ENCODE data around the gene SEMA4D.

SEMA4D gene, protein sequence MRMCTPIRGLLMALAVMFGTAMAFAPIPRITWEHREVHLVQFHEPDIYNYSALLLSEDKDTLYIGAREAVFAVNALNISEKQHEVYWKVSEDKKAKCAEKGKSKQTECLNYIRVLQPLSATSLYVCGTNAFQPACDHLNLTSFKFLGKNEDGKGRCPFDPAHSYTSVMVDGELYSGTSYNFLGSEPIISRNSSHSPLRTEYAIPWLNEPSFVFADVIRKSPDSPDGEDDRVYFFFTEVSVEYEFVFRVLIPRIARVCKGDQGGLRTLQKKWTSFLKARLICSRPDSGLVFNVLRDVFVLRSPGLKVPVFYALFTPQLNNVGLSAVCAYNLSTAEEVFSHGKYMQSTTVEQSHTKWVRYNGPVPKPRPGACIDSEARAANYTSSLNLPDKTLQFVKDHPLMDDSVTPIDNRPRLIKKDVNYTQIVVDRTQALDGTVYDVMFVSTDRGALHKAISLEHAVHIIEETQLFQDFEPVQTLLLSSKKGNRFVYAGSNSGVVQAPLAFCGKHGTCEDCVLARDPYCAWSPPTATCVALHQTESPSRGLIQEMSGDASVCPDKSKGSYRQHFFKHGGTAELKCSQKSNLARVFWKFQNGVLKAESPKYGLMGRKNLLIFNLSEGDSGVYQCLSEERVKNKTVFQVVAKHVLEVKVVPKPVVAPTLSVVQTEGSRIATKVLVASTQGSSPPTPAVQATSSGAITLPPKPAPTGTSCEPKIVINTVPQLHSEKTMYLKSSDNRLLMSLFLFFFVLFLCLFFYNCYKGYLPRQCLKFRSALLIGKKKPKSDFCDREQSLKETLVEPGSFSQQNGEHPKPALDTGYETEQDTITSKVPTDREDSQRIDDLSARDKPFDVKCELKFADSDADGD

DNA sequence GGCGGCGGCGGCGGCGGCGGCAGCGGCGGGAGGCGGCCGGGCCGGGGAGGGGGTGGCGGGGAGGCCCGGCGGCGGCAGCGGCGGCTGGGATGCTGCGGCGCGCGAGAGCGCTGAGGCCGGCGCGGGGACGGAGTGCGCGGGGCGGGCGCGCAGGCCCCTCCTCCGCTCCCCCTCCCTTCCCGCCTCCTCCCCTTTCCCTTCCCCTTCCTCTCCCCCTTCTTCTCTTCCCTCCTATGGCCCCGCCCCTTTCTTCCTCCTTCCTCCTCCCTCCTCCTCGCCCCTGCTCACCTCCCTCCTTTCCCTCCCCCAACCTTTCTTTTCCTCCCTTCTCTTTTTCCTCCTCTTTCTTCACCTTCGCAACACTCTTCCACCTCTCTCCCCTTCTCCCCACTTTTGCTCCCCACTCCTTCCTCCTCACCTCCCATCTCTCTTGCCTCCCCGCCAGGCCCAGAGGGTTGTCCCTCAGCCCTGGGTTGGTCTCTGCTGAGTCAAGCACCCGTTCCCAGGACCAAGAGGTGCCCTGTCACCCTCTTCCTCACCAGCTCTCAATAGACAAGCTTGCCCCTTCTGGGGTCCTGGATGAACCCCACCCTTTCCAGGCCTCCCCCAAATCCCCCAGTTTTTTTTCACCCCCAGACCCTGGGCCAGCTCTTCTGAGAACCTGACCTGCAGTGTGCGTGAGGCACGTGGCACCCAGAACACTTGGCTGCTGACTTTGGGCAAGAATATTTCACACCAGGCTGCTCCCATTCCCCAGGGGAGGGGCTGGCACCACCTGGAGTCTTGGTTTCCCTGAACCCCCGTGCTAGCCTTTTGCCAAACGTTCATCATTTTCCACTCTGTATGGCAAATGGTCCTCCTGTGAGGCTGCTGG is at the start of gene SEMA4D:
Gene SEMA4D, minus strand, starts transcription at position 136 of the 874 bp plus-strand sequence. CDS start 92,657 bp downstream, outside the sequence.
- H3K27me3 Mint-ChIP-seq (ENCODE audit: low read depth), result no peaks in the 10 kb centered on the region
- H3K36me3 Mint-ChIP-seq (ENCODE audit: low read depth), result no peaks in the 10 kb centered on the region
- H3K4me1 Mint-ChIP-seq, result peaks cover 20% of the 10 kb centered on the region
- TF ChIP-seq, protein P1, sequence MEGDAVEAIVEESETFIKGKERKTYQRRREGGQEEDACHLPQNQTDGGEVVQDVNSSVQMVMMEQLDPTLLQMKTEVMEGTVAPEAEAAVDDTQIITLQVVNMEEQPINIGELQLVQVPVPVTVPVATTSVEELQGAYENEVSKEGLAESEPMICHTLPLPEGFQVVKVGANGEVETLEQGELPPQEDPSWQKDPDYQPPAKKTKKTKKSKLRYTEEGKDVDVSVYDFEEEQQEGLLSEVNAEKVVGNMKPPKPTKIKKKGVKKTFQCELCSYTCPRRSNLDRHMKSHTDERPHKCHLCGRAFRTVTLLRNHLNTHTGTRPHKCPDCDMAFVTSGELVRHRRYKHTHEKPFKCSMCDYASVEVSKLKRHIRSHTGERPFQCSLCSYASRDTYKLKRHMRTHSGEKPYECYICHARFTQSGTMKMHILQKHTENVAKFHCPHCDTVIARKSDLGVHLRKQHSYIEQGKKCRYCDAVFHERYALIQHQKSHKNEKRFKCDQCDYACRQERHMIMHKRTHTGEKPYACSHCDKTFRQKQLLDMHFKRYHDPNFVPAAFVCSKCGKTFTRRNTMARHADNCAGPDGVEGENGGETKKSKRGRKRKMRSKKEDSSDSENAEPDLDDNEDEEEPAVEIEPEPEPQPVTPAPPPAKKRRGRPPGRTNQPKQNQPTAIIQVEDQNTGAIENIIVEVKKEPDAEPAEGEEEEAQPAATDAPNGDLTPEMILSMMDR (IDR thresholded peaks at IDR 0.05; ENCODE audit: unreplicated experiment in 3 of 3), result no peak
- H3K4me3 Mint-ChIP-seq, result peak within 1 kb of the TSS; percentile 85 to 90 (median 89)
- peak within 1 kb of the TSS; percentile 73 to 90 (median 79) for H3K27ac Mint-ChIP-seq
- H3K9me3 Mint-ChIP-seq, result no peaks in the 10 kb centered on the region

DNA sequence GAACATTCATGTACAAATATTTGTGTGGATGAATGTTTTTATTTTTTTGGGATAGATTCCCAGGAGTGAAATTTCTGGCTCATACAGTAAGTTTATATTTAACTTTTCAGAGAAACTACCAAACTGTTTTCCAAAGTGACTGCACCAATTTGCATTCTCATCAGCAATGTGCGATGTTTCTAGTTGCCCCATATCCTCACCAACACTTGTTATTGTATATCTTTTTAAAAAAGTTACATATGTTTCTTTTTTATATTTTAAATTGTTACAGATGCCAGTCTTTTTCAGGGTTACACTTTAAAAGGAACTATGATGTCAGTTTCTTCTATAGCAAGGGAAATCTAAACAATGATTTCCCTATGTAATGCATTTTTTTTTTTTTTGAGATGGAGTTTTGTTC is 49.1 kb upstream of the SEMA4D start:
- Mint-ChIP-seq H3K27ac (no peak overlapping the region), H3K36me3 (ENCODE audit: low read depth) (peaks cover 9% of the 10 kb centered on the region), H3K4me3 (no peak overlapping the region), H3K9me3 (peaks cover 21% of the 10 kb centered on the region), H3K27me3 (ENCODE audit: low read depth) (peaks cover 4% of the 10 kb centered on the region), H3K4me1 (peaks cover 9% of the 10 kb centered on the region)
- TF ChIP-seq, protein P1 (IDR thresholded peaks at IDR 0.05; ENCODE audit: unreplicated experiment in 3 of 3), result no peak

DNA sequence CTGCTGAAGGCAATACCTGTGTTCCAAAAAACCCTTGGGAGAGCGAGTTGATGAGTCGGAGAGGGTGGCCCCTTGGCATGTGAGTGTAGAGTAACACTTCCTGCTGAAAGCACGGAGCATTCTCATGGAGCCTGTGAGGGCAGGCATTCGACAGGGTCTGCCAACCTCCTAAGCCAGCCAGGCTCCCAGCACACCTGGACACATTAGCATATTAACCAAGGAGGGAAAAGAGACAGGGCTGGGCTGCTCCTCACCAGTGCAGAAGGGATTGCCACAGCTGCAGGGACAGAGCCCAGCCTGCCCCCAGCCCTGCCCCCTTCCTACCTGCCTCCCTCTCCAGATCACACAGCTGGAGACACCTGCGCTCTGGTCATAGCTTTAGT is 46.4 kb upstream of the SEMA4D start:
- peaks cover 10% of the 10 kb centered on the region for H3K4me1 Mint-ChIP-seq
- peaks cover 21% of the 10 kb centered on the region for H3K9me3 Mint-ChIP-seq
- TF ChIP-seq, protein P1 (IDR thresholded peaks at IDR 0.05; ENCODE audit: unreplicated experiment in 3 of 3), result no peak
- H3K36me3 Mint-ChIP-seq (ENCODE audit: low read depth), result peaks cover 9% of the 10 kb centered on the region
- H3K4me3 Mint-ChIP-seq, result no peak overlapping the region
- peaks cover 4% of the 10 kb centered on the region for H3K27me3 Mint-ChIP-seq (ENCODE audit: low read depth)
- peak overlapping the region in 2 of 3 experiments; percentile 12 to 23 for H3K27ac Mint-ChIP-seq

DNA sequence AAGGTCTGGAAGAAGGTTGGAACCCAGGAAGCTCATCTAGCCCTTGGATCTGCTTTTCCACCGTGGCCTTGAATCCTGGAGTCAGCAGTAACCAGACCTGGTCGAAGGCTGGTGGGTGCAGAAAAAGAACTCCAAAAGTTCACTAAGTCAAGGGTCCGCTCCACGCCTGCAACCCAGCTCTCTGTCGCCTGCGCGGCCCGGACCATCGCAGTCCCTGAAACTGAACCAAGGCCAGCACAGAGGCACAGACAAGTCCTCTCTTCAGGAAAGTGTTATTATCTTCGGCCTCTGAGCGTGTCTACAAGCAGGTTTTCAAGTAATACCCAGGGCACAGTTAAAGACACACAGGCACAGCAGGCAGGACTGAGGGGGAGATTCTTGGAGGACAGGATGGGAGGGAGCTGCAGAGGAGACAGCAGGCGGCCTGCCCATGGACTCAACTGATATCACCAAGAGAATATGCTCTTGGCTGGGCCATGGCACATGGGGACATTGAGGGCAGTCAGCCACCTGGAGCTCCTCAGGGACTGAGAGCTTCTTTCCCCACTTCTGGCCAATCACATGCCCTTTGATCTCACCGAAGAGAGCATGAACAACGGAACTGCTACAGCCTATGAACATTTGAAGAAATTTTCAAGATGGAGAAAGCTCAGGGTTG is 45.8 kb upstream of the SEMA4D start:
- H3K9me3 Mint-ChIP-seq, result peaks cover 18% of the 10 kb centered on the region
- peaks cover 4% of the 10 kb centered on the region for H3K27me3 Mint-ChIP-seq (ENCODE audit: low read depth)
- peaks cover 9% of the 10 kb centered on the region for H3K36me3 Mint-ChIP-seq (ENCODE audit: low read depth)
- no peak overlapping the region for H3K4me3 Mint-ChIP-seq
- peaks cover 10% of the 10 kb centered on the region for H3K4me1 Mint-ChIP-seq
- peak overlapping the region in 2 of 3 experiments; percentile 12 to 23 for H3K27ac Mint-ChIP-seq
- TF ChIP-seq, protein P1 (IDR thresholded peaks at IDR 0.05; ENCODE audit: unreplicated experiment in 3 of 3), result no peak

DNA sequence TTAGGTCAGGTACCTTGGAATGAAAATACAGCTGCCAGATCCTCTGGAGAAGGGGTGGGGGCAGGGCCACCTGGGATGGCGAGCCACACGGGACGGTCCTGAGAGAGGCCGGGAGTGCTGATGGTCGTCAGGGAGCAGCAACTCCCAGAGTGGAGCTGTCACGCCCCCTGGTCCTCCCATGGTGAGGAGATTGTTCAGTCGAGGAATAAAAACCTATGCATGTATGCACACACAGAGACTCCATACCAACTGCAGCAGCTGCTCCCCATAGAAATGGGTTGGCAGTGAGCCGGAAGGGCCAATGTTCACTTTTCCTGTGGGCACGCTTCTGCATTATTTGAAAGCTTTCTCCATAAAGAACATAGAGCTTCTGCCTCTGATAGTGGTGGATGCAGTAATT is 45.2 kb upstream of the SEMA4D start:
- Mint-ChIP-seq H3K27ac (peak overlapping the region in 2 of 3 experiments; percentile 2 to 46), H3K27me3 (ENCODE audit: low read depth) (peaks cover 4% of the 10 kb centered on the region), H3K9me3 (peaks cover 18% of the 10 kb centered on the region), H3K4me3 (no peak overlapping the region), H3K4me1 (peaks cover 10% of the 10 kb centered on the region), H3K36me3 (ENCODE audit: low read depth) (peaks cover 9% of the 10 kb centered on the region)
- TF ChIP-seq, protein P1 (IDR thresholded peaks at IDR 0.05; ENCODE audit: unreplicated experiment in 3 of 3), result no peak
